C4-2B (cell line): Measurements from ENCODE around the gene INHBE.

Experiments
- H3K27ac ChIP-seq: fragments of 450-650 bp; 2 replicates; pipeline ENCODE4 v1.5.1; 2017
- CTCF ChIP-seq: fragments of 450-650 bp; conservative IDR thresholded peaks from 2 replicates; pipeline ENCODE4 v1.5.1; 2017; ENCODE audit warnings: mild to moderate bottlenecking
- ZFX ChIP-seq: fragments of 450-650 bp; IDR thresholded peaks from 2 replicates; pipeline ENCODE4 v1.6.1; 2017

INHBE gene

GRCh38 chr12:57452937-57453509 is 2.1 kb upstream of the INHBE start:
- no peak overlapping the region for H3K27ac ChIP-seq
- TF ChIP-seq ZFX (no peak), CTCF (peak; percentile 95)

- TF ChIP-seq CTCF (no peak), ZFX (no peak)
- no peak overlapping the region for H3K27ac ChIP-seq
Observed at GRCh38 chr12:57454213-57454565, 918 bp upstream of the INHBE start.

- TF ChIP-seq ZFX = no peak
- TF ChIP-seq CTCF = no peak
- H3K27ac ChIP-seq = no peak overlapping the region
Observed at GRCh38 chr12:57455374-57456144, 452 bp downstream of the INHBE start.

- no peak overlapping the region for H3K27ac ChIP-seq
- TF ChIP-seq CTCF (peak; percentile 62), ZFX (no peak)
Observed at GRCh38 chr12:57456145-57456700, 1.1 kb downstream of the INHBE start.

- no peak overlapping the region for H3K27ac ChIP-seq
- TF ChIP-seq CTCF (no peak), ZFX (no peak)
Observed at GRCh38 chr12:57456737-57457490, 1.8 kb downstream of the INHBE start.

- TF ChIP-seq ZFX = no peak
- TF ChIP-seq CTCF = no peak
- H3K27ac ChIP-seq = peak overlapping the region; percentile 39; the same call in 1 of the 2 replicates
Observed at GRCh38 chr12:57458665-57459054, 3.6 kb downstream of the INHBE start.
